K562 (cell line): ENCODE results near the gene RDH13. TPM values are rescaled to one million over a fixed set of nuclear protein-coding genes. Genes with fewer than 3 reads are reported as not detected.

ENCODE experiments used
- DNMT1 ChIP-seq: fragments of 450-650 bp; IDR thresholded peaks from 2 replicates; pipeline ENCODE4 v1.6.1; 2016; ENCODE audit warnings: antibody characterized with exemption, mild to moderate bottlenecking
- LEF1 ChIP-seq: fragments of 450-650 bp; IDR thresholded peaks from 2 replicates; pipeline ENCODE4 v1.6.1; 2016; ENCODE audit warnings: mild to moderate bottlenecking
- MYC ChIP-seq, 2 experiments: fragments of 250-450 bp in 1 of 2; sonication (Bioruptor Pico) in 1 of 2; IDR thresholded peaks; 2 replicates each; pipeline versions ENCODE4 v1.5.1 to v1.6.1; 2012 to 2021; ENCODE audit warnings: low read depth in 2 of 2, borderline replicate concordance in 1 of 2, improper control_type of control experiment in 1 of 2, low read length in 1 of 2, mild to moderate bottlenecking in 1 of 2, moderate library complexity in 1 of 2
- PBX2 ChIP-seq, 2 experiments: IDR thresholded peaks in 1 of 2; conservative IDR thresholded peaks in 1 of 2; 2 replicates each; pipeline ENCODE4 v1.6.1; 2016; ENCODE audit warnings: low read depth in 2 of 2, mild to moderate bottlenecking in 1 of 2, missing compliant biosample characterization in 1 of 2, missing genetic modification characterization in 1 of 2, moderate library complexity in 1 of 2
- POLR2H ChIP-seq: IDR thresholded peaks from 2 replicates; pipeline ENCODE4 v1.6.1; 2016; ENCODE audit warnings: missing genetic modification characterization, low read depth, mild to moderate bottlenecking, control low read depth, missing compliant biosample characterization, moderate library complexity
- STAT6 ChIP-seq: sonication (generic); formaldehyde crosslinking; IDR thresholded peaks from 2 replicates; pipeline ENCODE4 v1.8.1; 2023; ENCODE audit warnings: mild to moderate bottlenecking, missing genetic modification reagents
- THRA ChIP-seq: fragments of 450-650 bp; IDR thresholded peaks from 2 replicates; pipeline ENCODE4 v1.6.1; 2017; ENCODE audit warnings: mild to moderate bottlenecking, moderate library complexity
- ZEB2 ChIP-seq: fragments of 450-650 bp; IDR thresholded peaks from 2 replicates; pipeline ENCODE4 v1.6.1; 2016
- ZNF184 ChIP-seq: sonication (generic); formaldehyde crosslinking; IDR thresholded peaks from 2 replicates; pipeline ENCODE4 v1.5.0; 2020; ENCODE audit warnings: missing genetic modification reagents
- ZNF512 ChIP-seq: IDR thresholded peaks from 2 replicates; pipeline ENCODE4 v1.6.1; 2016; ENCODE audit warnings: missing genetic modification characterization, missing compliant biosample characterization
- ZNF609 ChIP-seq: sonication (generic); formaldehyde crosslinking; IDR thresholded peaks from 2 replicates; pipeline ENCODE4 v1.8.1; 2023; ENCODE audit warnings: missing genetic modification reagents, mild to moderate bottlenecking, borderline replicate concordance
- polyA plus RNA-seq, 8 experiments: library from polyadenylated mRNA; depleted of rRNA in 4 of 8; stranded (reverse) in 5 of 8; unstranded in 3 of 8; fragments of >200 nt; fragmentation: Nextera tagmentation in 2 of 8; fragmentation: Illumina TruSeq in 1 of 8; extraction: Ambion mirVana in 2 of 8; extraction: Trizol in 1 of 8; gene quantifications; 2 replicates each; pipeline versions ENCODE4 v1.2.1 to v1.2.3, GENCODE V29; 2011 to 2014; ENCODE audit warnings: inconsistent platforms in 1 of 8, missing spikeins in 1 of 8
- total RNA-seq, 7 experiments: library from RNA; depleted of rRNA in 6 of 7; stranded (reverse); fragments of >200 nt in 6 of 7; fragmentation: Illumina TruSeq in 2 of 7; extraction: Trizol in 2 of 7; gene quantifications; 2 replicates each; pipeline versions ENCODE4 v1.2.1 to v1.2.3, GENCODE V29; 2011 to 2021; ENCODE audit warnings: low replicate concordance in 1 of 7

Gene RDH13
- total and polyA plus RNA-seq, 9 of the 15 experiments (the other 6 are each of a cell fraction or from before 2014, with no cell fraction given) = 7.5 to 70.3 (median 39.5) TPM

GRCh38 chr19:55080121-55080967, 17.4 kb upstream of the RDH13 start (continued):
- TF ChIP-seq LEF1 = 0 out of 2 replicates have a peak, but pooled peaks have one; percentile 30
- TF ChIP-seq ZNF512 (tag) = no peak
- TF ChIP-seq PBX2 (CRISPR knock-in tag; IDR thresholded peaks at IDR 0.05; ENCODE audit: low read depth) = peak; percentile 94
- TF ChIP-seq PBX2 (tag; conservative IDR thresholded peaks at IDR 0.05; ENCODE audit: low read depth) = peak; percentile 93
- peak; percentile 88 for TF ChIP-seq MYC (IDR thresholded peaks at IDR 0.05; ENCODE audit: low read depth, low read length)
- peak; percentile 88; the same call in 1 of the 2 replicates for TF ChIP-seq MYC (CRISPR knock-in tag; IDR thresholded peaks at IDR 0.05; ENCODE audit: borderline replicate concordance, low read depth)
- no peak for TF ChIP-seq THRA
- peak; percentile 47 for TF ChIP-seq POLR2H (tag)
- TF ChIP-seq STAT6 (CRISPR knock-in tag) = no peak
- no peak for TF ChIP-seq ZNF609 (CRISPR knock-in tag)
- 0 out of 2 replicates have a peak, but pooled peaks have one; percentile 68 for TF ChIP-seq DNMT1
- 0 out of 2 replicates have a peak, but pooled peaks have one; percentile 28 for TF ChIP-seq ZEB2
- no peak for TF ChIP-seq ZNF184 (CRISPR knock-in tag)
